GM12891 (cell line): ENCODE measurements around the gene PRM1.

Source experiments
- PAX5 ChIP-seq: IDR thresholded peaks from 2 replicates; pipeline ENCODE4 v1.6.1; 2011; ENCODE audit warnings: low read length, moderate library complexity, mild to moderate bottlenecking; ENCODE audit not compliant: insufficient read depth, severe bottlenecking
- POLR2A ChIP-seq: IDR thresholded peaks from 2 replicates; pipeline ENCODE4 v1.6.1; 2011; ENCODE audit warnings: low read depth, low read length, control low read depth
- POLR2AphosphoS5 ChIP-seq: IDR thresholded peaks from 2 replicates; pipeline ENCODE4 v1.6.1; 2011; ENCODE audit warnings: low read depth, low read length, control low read depth
- POU2F2 ChIP-seq: IDR thresholded peaks from 2 replicates; pipeline ENCODE4 v1.6.1; 2011; ENCODE audit warnings: low read depth, mild to moderate bottlenecking, control low read depth, low read length, moderate library complexity
- SPI1 ChIP-seq: IDR thresholded peaks from 2 replicates; pipeline ENCODE4 v1.6.1; 2011; ENCODE audit warnings: low read depth, low read length, control low read depth
- TAF1 ChIP-seq: IDR thresholded peaks from 2 replicates; pipeline ENCODE4 v1.6.1; 2011; ENCODE audit warnings: low read depth, low read length, control low read depth

DNA sequence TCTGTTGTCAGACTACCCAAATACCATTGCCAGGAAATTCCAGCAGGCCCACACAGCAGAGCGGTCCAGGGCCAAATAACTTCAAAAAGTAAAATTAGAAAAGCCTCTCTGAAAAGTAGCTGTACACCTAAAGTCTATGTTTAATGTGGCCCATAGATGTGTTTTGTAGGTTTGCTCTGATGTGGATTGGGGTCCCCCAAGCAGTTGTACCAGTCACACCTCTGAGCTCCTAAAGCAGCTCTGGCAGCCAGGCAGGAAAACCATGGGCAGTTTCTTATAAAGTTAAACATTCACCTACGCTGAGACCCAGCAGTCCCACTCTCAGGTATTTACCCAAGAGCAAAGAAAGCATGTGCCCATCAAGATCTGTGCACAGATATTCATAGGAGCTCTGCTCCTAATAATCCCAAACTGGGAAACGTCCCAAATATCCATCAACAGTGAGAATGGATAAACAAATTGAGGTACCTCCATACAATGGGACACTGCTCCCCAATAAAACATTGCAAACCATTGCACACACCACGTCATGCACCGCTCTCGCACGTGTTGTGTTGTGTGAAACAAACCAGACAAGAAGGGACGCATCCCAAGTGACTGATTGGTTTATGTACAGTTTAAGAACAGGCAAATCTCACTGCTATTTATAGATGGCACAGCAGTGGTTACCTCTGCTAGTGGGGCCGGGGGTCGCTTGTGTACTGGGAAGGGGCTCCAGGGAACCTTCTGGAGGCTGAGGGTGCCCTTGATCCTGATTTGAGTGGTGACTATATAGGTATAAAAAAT lies 15.8 kb upstream of the PRM1 start:
- TF ChIP-seq POLR2A: no peak
- no peak for TF ChIP-seq POLR2AphosphoS5
- TF ChIP-seq TAF1: 0 out of 2 replicates have a peak, but pooled peaks have one; percentile 9
- no peak for TF ChIP-seq PAX5
- TF ChIP-seq SPI1: no peak
- TF ChIP-seq POU2F2: no peak
